Myocyte (in vitro differentiated cells): ENCODE results near the gene GRID1. TPM values are rescaled to one million over a fixed set of nuclear protein-coding genes. Genes with fewer than 3 reads are reported as not detected.

ENCODE experiments used
- DNase-seq: peaks from one replicate; pipeline ENCODE4 v3.0.0-alpha.2; 2012; ENCODE audit warnings: low read depth
- total RNA-seq: library from RNA; depleted of rRNA; stranded (reverse); fragments of >200 nt; gene quantifications from 2 replicates; pipeline ENCODE4 v1.2.3, GENCODE V29; 2014

Gene GRID1
- total RNA-seq, 1 donor from 2014 or later = not detected

DNA sequence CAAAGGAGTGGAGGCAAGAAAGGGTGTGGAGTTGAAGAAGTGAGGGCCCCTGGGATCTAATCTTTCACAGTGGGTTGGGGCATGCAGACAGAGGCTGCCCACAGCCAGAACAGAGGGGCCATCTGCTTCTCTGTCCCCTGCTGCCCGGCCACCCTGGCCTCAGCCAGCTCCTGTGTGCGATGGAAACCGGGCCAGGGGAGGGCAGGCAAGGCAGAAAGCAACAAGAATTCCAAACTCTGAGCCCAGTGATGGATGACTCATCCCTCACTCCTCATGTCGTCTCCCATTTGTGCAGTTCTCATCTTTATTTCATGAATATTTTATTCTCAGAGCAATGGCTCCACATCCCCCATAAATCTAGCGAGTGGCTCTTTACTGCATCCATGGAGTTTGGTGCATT lies 757.1 kb downstream of the GRID1 start:
- DNase-seq = no peak

DNA sequence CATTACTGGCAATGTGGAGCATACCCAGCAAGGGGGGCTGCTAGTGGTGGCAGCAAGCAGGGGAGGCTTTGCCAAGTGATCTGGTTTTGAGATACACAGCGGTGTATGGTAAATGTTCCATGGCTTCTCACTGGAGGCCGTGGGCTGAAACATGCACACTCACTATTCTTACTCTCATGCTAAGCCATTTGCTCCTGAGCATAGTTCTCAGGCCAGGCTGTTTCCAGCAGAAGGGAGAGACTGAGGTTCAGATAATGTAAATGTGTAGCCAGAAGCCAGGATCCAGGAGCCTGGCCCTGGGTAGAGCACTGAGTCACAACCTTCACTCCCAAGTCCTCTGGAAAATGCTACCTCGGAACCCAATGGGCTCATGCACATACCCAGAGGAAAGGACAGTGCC lies 757.9 kb downstream of the GRID1 start:
- DNase-seq = no peak

DNA sequence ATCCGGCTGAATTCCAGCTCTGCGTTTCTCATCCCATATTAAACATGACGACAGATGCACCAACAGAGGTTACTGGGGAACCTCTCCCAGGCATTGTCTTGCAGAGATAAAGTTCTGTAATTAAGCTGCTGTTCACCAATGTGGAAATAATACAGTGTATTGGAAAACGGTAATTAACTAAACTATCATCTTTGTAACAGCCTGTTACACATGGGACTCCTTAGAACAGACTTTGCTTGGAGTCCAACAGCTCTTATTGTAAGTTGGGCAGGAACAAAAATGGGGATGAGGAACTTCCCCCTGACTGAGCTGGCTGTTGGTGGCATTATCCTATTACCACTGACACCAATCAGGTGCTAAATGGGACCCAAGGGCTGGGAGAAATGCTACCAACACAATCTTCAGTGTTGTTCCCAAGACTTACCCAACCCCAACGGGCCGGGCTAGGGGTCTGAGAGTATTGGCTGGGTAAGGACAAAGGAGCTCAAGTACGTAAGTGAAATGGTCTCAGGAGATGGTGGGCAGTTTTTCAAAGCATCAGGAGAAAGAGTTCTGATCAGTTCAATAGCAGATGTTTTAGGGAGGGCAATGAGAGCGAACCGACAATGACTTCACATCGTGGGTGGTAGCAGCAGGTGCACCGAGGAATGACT lies 759.4 kb downstream of the GRID1 start:
- DNase-seq = no peak

DNA sequence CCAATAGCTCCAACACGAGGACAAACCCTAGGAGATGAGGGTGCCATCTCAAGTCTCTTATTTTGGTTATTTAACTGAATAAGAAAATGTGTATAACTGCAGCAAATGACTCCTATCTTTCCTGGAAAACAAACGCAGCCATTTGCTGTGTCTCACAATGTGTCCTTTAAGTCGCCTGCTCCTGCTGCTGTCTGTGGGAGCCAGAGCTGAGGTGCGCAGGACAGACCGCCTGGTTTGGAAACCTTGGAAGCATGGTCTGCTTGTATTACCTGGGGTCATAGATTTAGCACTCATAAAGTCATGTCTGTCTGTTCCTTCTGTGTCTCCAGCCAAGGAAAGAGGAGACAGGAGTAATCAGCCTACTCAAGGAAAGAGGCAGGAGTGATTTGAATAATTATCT lies 760.2 kb downstream of the GRID1 start:
- no peak for DNase-seq

DNA sequence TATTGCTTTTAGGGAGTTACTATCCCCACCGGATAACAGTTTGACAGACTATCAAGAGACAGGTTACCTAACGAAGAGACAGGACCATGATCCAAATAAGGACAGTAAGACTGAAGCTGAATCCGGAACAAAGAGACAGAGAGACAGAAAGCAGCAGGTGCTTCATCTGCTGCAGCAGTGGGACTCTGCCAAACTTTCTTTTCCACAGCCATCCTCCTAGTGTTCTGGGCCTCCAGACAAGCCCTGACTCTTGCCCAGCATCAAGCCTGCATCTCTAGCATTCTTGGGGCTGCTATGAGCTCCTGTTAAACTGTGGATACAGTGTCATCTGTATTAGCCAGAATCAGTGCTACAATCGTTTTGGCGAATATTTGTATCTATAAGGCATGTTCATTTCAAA lies 761.7 kb downstream of the GRID1 start:
- DNase-seq = no peak

DNA sequence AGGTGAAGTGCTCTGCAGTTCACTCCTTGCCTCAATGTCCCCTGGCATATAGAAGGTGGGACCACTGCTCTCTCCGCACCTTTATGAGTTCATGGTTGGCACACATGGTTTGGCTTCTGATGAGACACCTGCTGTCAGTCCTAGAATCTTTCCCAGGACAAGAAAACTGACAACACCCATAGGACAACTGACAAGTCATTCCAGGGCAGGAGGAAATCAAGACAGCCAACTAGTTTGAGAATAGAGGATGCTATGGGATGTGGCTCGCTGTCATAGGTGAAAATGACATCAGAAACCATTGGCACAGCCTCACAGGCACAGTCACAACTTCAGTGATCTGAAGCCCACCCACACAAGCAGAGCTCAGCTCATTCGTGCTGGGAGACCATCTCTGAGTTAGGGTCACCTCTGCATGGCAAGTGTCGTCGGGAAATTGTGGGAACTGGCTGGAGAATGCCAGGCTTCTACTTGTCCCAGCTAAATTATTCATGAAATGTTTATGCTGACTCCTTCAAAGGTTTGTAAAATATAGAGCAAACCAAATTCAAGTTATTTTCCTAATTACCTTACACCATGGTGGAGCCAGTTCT lies 762.4 kb downstream of the GRID1 start:
- no peak for DNase-seq

DNA sequence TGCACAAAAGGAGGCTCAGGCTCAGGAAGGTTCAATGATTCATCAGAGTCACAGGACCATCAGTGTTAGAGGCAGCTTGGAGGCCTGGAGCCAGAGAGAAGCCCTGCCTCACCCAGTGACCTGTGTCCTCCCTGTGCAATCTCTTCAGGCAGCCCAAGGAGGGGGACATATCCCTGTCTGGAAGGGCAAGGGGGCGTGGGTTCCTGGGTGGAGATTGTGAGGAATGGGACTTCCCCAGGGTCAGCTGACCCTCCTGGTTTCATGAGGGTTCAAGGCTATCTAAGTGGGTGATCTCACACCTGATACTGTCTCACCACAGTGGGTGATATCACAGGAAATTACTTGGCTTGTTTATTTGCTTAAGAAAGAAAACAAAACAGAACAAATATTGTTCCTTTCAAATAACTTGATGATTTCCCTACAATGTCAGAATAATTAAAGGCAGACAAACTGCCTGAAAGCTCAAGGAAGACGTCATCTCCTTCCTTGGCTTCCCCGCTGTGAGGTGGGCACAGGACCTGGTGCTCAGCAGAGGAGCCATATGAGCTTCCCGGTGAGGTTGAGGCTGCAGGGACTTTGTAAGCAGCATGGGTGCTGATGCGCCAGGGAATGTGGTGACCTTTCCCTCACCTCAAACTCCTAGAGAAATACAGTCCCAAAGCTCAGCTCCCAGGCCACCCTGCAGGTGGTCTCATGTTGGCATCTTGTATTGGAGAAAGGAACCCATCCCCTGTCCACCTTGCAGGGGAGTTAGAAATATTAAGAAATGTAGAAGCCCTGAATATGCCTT lies 763.2 kb downstream of the GRID1 start:
- DNase-seq = no peak

DNA sequence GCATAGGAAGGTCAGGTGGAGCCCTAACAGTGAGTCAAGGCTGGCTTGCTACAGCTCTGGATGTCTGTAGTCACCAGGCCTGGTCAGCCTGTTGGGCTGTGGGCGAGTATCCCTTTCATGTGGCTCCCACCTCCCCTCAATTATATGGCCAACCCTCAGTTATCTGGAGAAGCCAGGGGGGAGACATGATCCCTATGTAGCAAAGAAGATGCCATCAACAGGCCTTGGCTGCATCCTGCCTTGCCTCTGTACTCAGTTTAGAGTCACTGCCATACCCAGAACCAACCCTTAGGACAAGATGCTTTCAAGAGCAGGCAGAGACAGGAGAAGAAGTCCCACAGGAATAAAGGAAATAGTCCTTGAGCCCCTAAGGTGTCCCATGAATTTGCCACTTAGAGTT lies 763.9 kb downstream of the GRID1 start:
- DNase-seq = no peak

DNA sequence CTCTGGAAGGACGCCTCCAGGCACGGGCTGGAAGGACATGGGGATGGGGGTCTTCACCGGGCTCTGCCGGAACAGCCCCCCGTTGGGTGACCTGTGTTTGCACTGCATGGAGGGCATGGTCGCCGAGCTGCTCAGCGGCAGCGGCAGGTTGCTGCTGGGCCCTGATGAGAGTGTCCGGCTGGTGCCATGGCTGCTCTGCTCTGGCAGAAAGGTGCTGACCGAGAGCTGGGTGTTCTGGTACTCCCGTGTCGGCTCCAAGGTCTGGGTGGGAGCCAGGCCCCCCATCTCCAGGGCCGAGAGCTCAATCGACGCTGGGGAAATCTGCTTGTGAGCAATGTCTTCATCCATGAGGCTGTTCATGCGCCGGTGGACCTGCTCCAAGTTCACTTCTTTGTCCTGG lies 764.3 kb downstream of the GRID1 start:
- DNase-seq = no peak

DNA sequence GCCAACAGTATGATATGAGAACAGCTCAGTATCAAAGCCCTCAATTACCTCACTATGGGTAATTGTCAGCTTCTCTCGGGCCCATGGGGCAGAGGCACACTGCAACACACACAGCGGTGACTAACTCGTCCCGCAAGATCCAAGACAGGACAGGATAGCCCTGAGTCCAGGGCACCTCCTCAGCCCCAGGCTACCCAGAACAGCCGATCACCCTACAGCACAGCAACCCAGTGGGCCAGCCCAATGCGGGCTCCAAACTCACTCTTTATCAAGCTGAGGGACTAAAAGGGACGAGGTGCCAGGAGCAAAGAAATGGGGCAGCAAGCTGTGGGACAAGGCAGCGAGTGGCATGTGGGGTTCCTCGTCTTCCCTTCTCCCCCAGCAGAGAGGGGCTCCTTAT lies 765.1 kb downstream of the GRID1 start:
- DNase-seq = no peak

DNA sequence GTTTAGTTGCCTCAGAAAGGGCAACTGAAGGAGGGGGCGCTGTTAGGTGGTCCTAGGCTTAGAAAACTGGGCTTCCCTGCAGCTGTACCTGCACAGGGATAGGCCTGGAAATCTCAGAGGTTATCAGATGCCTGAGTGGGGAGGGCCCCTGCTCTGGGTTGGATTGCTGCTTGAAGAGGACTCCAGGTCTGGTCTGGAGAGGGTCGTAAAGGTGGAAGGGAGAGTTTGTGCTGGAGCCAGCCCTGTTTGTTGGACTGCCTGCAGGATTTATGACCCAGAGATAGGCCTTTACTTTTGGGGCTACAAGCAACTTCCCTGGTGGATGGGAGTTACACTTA lies 765.9 kb downstream of the GRID1 start:
- no peak for DNase-seq

DNA sequence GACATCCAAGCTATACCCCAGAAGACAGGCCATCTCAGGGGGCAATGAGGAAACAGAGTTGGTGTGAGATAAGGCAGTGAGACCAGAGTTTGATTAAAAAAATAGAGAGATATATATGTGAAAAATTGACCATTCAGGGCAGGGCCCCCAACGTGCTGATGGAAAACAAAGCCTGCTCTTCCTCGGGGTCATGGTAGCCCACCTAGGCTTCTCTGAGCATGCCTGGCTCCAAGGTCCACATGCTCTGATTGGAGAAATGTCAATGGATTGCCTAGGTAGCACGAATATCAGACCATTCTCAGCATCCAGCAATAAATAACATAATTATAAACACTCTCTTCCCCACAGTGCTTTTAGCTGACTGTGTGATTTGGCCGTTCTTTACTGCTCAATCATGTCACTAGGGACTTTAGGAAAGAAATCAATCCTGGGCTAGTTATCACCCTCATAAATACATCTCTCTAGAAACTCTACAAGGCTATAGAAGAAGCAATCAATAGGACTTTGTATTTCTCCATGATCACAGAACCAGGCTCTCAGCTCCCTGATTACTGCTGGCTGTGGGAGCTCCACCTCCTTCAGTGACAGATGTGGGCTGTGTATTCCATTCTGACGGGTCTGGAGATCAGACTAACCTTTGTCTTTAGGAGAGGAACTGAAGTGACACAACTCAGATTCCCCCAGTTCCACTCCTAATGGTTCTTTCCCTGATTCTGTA lies 766.4 kb downstream of the GRID1 start:
- no peak for DNase-seq

DNA sequence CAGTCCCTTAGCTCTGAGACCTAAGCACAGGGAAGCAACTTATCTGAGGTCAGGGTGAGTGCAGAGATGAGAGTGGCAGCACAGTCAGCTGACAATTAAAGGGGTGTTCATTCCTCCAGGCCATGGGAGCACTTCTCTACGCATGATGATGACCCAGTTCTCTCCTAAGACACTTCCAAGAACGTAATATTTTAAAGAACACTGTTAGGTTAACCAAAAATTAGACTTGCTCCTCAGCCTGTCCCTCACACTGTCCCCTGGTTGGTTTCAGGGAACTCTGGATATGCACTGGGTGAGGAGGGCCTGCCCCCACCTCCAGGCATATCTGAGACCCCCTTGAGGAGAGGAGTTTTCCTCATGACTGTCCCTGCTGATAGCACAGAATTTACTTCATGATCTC lies 767.5 kb downstream of the GRID1 start:
- DNase-seq = no peak

DNA sequence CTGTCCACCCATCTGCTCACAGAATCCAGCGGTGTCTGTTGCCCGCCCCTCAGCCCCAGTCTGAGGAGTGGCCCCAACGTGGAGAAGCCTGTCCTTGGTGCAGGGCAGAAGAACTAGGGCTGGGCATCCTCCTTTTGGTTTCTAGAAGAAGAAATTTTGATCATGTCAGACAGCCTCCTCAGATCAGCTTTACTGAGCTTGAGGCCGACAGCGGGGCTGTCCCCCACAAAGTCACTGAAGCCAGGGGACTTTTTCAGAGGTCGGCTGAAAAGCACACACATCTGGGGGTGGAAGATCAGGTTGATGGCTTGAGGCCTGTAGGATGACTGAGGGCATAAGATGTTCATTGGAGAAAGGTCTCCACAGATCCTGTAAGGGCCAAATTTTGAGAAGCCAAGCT lies 767.9 kb downstream of the GRID1 start:
- no peak for DNase-seq

DNA sequence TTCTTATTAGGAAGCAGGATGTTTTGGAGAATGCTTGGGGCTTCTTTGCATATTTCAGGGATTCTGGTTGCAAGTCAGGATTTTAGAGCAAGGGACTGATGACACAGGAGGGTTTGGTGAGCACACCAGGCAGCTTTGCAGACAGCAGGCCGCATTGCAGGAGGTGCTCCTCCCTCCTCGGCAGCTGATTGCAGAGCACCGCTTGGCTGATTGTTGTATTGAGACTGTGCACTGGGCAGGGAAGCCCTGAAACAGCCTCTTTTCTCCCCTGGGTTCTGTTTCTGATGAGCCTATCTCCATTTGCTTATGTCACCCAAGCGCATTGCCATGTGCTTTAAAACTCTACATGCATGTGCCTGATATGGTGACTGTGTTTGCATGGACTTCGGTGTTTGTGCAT lies 769.6 kb downstream of the GRID1 start:
- no peak for DNase-seq

DNA sequence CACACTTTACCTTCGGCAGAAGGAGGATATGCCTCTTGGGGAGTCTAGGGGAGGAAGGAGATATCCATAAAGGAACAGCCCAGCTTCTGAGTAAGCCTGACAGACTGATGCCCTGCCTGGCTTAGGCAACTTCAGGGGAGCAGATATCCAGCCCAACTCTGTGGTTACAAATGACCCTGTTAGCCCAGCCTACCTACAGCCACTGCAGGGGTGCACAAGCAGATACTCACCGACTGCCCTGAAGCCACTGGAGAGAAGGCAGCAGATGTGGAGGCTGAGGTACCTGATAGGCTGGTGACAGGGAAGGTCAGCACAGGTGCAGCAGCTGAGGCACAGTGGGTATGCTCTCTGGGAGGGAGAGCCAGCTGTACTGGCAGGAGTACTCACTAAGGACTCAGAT lies 770.2 kb downstream of the GRID1 start:
- no peak for DNase-seq

DNA sequence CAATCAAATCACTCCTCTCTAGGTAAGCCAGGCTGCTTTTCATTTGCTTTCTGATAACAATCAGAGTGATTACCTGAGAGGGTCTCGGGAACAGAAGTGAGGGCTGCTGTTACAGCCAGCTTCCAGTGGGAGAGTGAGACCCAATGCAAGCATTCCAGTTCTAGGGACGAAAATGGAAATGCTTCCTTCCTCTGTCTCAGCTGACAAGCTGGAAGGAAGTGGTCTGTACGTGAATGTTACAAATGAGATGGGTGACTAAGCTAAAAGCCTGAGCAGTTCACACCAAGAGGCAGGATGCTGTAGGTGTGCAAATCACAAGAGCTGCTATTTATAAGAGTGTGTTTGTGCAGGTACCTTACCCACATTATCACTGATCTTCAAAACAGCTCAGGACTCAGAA lies 772.4 kb downstream of the GRID1 start:
- no peak for DNase-seq

DNA sequence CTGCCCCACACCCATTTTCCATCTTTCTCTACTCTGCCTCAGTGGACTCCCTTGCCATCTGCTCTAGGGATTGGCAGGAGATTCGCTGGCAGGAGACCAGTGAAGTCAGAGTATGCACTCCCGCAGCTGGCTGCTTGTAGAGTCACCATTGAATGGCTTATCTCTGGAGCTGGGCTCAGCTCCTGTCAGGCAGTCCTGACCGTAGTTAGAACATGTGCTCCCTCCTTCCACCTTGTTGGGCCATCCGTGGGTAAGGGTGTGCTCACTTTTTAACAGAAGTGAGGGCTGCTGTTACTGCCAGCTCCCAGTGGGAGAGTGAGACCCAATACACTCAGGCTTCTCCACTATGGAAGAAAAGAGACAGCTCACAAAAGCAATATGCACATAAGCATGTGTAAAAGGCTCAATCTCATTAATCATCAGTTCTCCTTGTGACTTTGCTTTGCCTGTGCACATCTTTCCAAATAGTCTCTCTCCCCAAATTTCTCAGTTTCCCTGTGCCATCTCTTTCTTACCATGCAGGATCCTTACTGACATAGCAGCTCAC lies 773.3 kb downstream of the GRID1 start:
- no peak for DNase-seq

DNA sequence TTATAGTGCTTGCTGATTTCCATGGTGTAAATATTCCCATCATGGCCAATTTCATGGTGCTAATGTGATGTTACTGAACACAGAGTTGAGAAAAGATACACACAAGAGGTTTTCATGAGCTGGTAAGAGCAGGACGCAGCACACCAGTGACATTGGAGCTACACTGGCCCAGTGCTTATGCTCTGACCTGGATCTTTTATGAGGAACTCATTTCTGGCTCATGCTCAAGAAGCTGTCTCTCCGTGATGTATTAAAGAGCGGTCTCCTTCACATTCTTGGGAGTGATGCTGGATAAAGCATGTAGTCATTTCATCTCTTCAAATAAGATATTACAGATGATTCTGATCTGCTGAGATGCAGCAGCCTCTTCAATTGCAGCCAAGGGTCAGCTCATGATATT lies 785.2 kb downstream of the GRID1 start:
- DNase-seq = no peak

DNA sequence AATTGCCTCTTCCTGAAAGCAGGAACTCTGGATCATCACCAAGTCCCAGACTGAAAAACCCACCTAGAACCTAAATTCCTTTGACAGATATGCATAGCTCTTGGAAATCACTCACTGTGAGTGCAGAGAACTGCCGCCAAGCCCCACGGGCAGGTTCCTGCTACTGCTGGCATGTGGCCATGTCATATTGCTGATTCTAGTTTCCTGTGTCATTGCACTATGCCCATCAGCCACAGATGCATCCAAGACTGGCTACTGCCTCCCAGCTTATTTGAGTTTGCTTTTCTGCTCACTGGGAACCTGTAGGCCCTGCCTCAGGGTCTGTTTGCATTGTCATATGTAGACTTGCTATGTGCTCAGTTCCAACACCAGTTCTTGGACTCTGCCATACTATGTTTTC lies 786.0 kb downstream of the GRID1 start:
- DNase-seq = no peak

DNA sequence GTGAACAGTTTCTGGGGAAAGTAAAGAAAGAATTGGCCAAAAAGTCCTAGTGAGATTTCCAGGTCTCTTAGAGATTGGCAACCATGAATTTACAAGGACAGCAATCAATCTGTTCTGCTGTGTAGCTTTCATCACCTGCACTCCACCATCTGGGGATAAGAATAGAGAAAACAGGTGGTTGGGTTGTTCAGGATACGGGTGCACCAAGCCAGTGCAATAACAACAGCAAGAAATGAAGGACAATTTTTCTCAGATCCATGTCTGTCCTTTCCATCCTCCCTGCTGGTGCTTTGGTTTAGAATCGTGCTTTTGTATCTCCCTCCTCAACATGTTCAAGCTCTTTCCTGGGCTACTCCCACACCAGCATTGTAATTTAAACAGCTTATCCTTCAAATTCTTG lies 787.7 kb downstream of the GRID1 start:
- no peak for DNase-seq

DNA sequence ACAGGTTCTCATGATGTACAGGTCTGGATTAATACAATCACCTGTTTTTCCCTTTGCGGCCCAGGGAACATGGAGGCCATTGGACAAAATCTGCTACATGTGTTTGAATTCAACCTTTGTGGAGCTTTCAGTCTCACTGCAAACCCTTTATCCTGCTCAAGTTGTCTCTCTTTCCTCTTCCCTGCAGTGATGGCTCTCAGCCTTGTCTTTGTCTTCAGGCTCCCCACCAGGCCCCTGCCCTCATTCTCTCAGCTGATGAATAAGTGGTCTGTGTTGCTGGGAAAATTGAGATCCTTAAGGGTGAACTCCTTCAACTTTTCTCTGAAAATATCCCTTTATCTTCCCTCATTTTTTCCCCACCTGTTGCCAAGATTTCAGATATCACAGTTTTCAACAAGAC lies 791.2 kb downstream of the GRID1 start:
- no peak for DNase-seq
